Activated CD8-positive, alpha-beta T cell treated with anti-CD3 and anti-CD28 coated beads for 36 hours (primary cell): ENCODE data around the gene TLR4. TPM values are rescaled to one million over a fixed set of nuclear protein-coding genes. Genes with fewer than 3 reads are reported as not detected.

Experiments used
- ATAC-seq: fragments of 200-7000 bp; cut with Tn5 transposase; one replicate; pipeline ENCODE4 v1.10.0; 2021; ENCODE audit warnings: mild to moderate bottlenecking, moderate library complexity
- CTCF ChIA-PET: fragments of 350-600 bp; sonication (Branson Sonifier 250); formaldehyde crosslinking; loops from one replicate; lab custom pipeline; 2021; ENCODE audit warnings: antibody characterized with exemption; lab: Charles Lee
- POLR2A ChIA-PET: fragments of 350-600 bp; sonication (Branson Sonifier 250); formaldehyde crosslinking; loops from one replicate; lab custom pipeline; 2021; ENCODE audit warnings: antibody characterized with exemption; lab: Charles Lee
- DNase-seq: peaks from one replicate; pipeline ENCODE4 v3.0.0-alpha.2; 2020
- H3K27ac Mint-ChIP-seq: one replicate; pipeline ENCODE4 v1.8.0; 2021; ENCODE audit warnings: mild to moderate bottlenecking, mixed read lengths
- H3K27me3 Mint-ChIP-seq: one replicate; pipeline ENCODE4 v1.8.0; 2021; ENCODE audit warnings: mixed read lengths
- H3K36me3 Mint-ChIP-seq: one replicate; pipeline ENCODE4 v1.8.0; 2021; ENCODE audit warnings: low read depth, mixed read lengths
- H3K4me1 Mint-ChIP-seq: one replicate; pipeline ENCODE4 v1.8.0; 2021; ENCODE audit warnings: low read depth, mixed read lengths
- H3K4me3 Mint-ChIP-seq: one replicate; pipeline ENCODE4 v1.8.0; 2021; ENCODE audit warnings: mild to moderate bottlenecking, moderate library complexity, mixed read lengths
- H3K9me3 Mint-ChIP-seq: one replicate; pipeline ENCODE4 v1.8.0; 2021; ENCODE audit warnings: mixed read lengths
- intact Hi-C: fragments of 100-400 bp; cut with micrococcal nuclease; formaldehyde crosslinking; loops from one replicate; pipeline ENCODE4 v1.10.0; 2022
- total RNA-seq, 2 experiments: library from RNA; stranded (reverse); gene quantifications; one replicate each; pipeline ENCODE4 v1.2.3, GENCODE V29; 2021
- TF ChIP-seq, protein P1 (sequence below): fragments of 200-600 bp; IDR thresholded peaks from one replicate; pipeline ENCODE4 v1.8.0; 2022; ENCODE audit warnings: antibody characterized with exemption, mild to moderate bottlenecking

TLR4 gene
- not detected for total RNA-seq

DNA sequence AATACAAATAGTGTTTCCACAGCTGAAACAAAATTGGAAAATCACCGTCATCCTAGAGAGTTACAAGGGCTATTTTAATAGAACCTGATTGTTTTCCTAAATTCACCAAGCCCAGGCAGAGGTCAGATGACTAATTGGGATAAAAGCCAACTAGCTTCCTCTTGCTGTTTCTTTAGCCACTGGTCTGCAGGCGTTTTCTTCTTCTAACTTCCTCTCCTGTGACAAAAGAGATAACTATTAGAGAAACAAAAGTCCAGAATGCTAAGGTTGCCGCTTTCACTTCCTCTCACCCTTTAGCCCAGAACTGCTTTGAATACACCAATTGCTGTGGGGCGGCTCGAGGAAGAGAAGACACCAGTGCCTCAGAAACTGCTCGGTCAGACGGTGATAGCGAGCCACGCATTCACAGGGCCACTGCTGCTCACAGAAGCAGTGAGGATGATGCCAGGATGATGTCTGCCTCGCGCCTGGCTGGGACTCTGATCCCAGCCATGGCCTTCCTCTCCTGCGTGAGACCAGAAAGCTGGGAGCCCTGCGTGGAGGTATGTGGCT, at the start of gene TLR4:
Gene TLR4 (plus strand): TSS at position 380 of the 552 bp plus-strand sequence. CDS start 70 bp downstream, at position 450.
- TF ChIP-seq, protein P1, sequence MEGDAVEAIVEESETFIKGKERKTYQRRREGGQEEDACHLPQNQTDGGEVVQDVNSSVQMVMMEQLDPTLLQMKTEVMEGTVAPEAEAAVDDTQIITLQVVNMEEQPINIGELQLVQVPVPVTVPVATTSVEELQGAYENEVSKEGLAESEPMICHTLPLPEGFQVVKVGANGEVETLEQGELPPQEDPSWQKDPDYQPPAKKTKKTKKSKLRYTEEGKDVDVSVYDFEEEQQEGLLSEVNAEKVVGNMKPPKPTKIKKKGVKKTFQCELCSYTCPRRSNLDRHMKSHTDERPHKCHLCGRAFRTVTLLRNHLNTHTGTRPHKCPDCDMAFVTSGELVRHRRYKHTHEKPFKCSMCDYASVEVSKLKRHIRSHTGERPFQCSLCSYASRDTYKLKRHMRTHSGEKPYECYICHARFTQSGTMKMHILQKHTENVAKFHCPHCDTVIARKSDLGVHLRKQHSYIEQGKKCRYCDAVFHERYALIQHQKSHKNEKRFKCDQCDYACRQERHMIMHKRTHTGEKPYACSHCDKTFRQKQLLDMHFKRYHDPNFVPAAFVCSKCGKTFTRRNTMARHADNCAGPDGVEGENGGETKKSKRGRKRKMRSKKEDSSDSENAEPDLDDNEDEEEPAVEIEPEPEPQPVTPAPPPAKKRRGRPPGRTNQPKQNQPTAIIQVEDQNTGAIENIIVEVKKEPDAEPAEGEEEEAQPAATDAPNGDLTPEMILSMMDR = no peak
- H3K36me3 Mint-ChIP-seq = no peaks in the 10 kb centered on the region
- H3K4me1 Mint-ChIP-seq = no peaks in the 10 kb centered on the region
- H3K27ac Mint-ChIP-seq = no peak within 1 kb of the TSS
- POLR2A ChIA-PET = no interaction called here
- H3K9me3 Mint-ChIP-seq = no peaks in the 10 kb centered on the region
- H3K27me3 Mint-ChIP-seq = peaks cover 4% of the 10 kb centered on the region
- CTCF ChIA-PET = no interaction called here
- no peak within 1 kb of the TSS for H3K4me3 Mint-ChIP-seq
- DNase-seq = no peak
- intact Hi-C loops = no loop called here
- no peak for ATAC-seq

DNA sequence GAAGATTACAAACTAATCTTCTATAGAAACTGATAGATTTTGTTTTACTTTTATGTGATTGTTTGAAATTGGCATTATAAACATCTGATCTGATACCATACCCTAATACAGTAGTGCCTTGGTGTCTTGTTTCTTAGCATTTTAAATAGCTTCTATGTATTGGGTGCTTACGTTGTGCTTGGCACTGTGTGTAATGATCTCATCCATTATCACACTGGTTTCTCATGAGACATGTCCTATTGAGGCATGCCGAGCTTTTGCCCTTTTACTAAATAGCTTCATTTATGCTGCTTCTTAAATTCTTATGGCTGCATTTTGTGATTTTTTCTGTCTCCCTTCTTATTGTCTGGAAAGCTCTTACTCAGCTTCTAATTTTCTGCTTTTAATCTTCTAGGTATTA, 48.2 kb upstream of the TLR4 start:
- Mint-ChIP-seq H3K27ac (no peak overlapping the region), H3K4me3 (no peak overlapping the region)

DNA sequence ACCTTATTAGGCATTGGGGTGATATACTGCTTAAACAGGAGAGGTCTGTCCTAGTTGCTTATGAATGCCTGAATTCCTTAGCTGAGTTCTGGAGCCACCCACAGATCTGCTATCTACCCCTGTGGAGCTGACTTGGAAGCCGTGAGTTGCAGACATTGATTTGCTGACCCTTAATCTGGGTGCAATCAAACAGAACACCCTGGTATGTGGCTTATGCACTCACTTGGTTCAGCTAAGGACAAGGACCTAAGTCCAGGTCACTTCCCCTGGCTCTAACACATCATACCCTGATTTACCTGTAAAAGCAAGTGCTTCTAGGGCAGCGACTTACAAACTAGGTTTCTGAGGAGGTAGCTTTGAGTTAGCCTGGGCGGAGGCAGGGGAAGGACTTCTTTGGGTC, 41.6 kb upstream of the TLR4 start:
- ATAC-seq = no peak
- intact Hi-C loops = no loop called here
- DNase-seq = no peak
- Mint-ChIP-seq H3K4me1 (no peaks in the 10 kb centered on the region), H3K36me3 (no peaks in the 10 kb centered on the region), H3K4me3 (no peak overlapping the region), H3K27ac (no peak overlapping the region), H3K9me3 (peaks cover 3% of the 10 kb centered on the region), H3K27me3 (peaks cover 1% of the 10 kb centered on the region)
- ChIA-PET POLR2A (no interaction called here), CTCF (interaction anchor here (0.6 to 1.1 kb wide), 2 partner anchors 543 to 1781 kb away, joined by 3 read pairs; no protein-coding TSS in a partner anchor)
- TF ChIP-seq, protein P1 = no peak

More for the DNA sequence above, 48.2 kb upstream of the TLR4 start:
- CTCF ChIA-PET = no interaction called here
- intact Hi-C loops = no loop called here
- Mint-ChIP-seq H3K36me3 (no peaks in the 10 kb centered on the region), H3K4me1 (no peaks in the 10 kb centered on the region), H3K9me3 (peaks cover 1% of the 10 kb centered on the region), H3K27me3 (no peaks in the 10 kb centered on the region)
- no peak for DNase-seq
- TF ChIP-seq, protein P1 = no peak
- ATAC-seq = no peak
- POLR2A ChIA-PET = no interaction called here

GRCh38 chr9:117664419-117664818, 39.8 kb upstream of the TLR4 start:
- no peak for ATAC-seq
- TF ChIP-seq, protein P1 = no peak
- H3K27me3 Mint-ChIP-seq = peaks cover 1% of the 10 kb centered on the region
- no peak for DNase-seq
- ChIA-PET POLR2A (no interaction called here), CTCF (no interaction called here)
- no peak overlapping the region for H3K4me3 Mint-ChIP-seq
- H3K9me3 Mint-ChIP-seq = peaks cover 3% of the 10 kb centered on the region
- no peaks in the 10 kb centered on the region for H3K36me3 Mint-ChIP-seq
- intact Hi-C loops = no loop called here
- no peaks in the 10 kb centered on the region for H3K4me1 Mint-ChIP-seq
- H3K27ac Mint-ChIP-seq = no peak overlapping the region

- H3K4me3 Mint-ChIP-seq = no peak overlapping the region
- ATAC-seq (no peak), DNase-seq (no peak)
- H3K9me3 Mint-ChIP-seq = peaks cover 2% of the 10 kb centered on the region
- no peaks in the 10 kb centered on the region for H3K36me3 Mint-ChIP-seq
- ChIA-PET POLR2A (no interaction called here), CTCF (no interaction called here)
- intact Hi-C loops = no loop called here
- H3K4me1 Mint-ChIP-seq = no peaks in the 10 kb centered on the region
- no peak overlapping the region for H3K27ac Mint-ChIP-seq
- TF ChIP-seq, protein P1 = no peak
- H3K27me3 Mint-ChIP-seq = peaks cover 1% of the 10 kb centered on the region
These were observed 38.4 kb upstream of the TLR4 start for GRCh38 chr9:117665601-117666385.
